ENCODE data around the gene BCL7C.

The BCL7C gene

GRCh38 chr16:30858829-30859423, 35.0 kb downstream of the BCL7C start:
- DNase-seq: no peak

- DNase-seq: no peak
Measured at GRCh38 chr16:30858111-30858495, 35.8 kb downstream of the BCL7C start.

GRCh38 chr16:30853758-30854157, 40.1 kb downstream of the BCL7C start:
- DNase-seq: no peak

GRCh38 chr16:30850246-30850645, 43.6 kb downstream of the BCL7C start:
- DNase-seq: no peak

GRCh38 chr16:30846649-30847402, 47.1 kb downstream of the BCL7C start:
- no peak for DNase-seq

GRCh38 chr16:30844671-30845449, 49.0 kb downstream of the BCL7C start:
- DNase-seq: peak; percentile 98

GRCh38 chr16:30844346-30844670, 49.6 kb downstream of the BCL7C start:
- DNase-seq: no peak

- no peak for DNase-seq
Measured at GRCh38 chr16:30843501-30843900, 50.4 kb downstream of the BCL7C start.

GRCh38 chr16:30842971-30843370, 50.9 kb downstream of the BCL7C start:
- no peak for DNase-seq

GRCh38 chr16:30841332-30841731, 52.5 kb downstream of the BCL7C start:
- no peak for DNase-seq

- DNase-seq: no peak
Measured at GRCh38 chr16:30840611-30841010, 53.3 kb downstream of the BCL7C start.

GRCh38 chr16:30839523-30840227, 54.2 kb downstream of the BCL7C start:
- peak; percentile 31 for DNase-seq

- peak; percentile 19 for DNase-seq
Measured at GRCh38 chr16:30838876-30839471, 54.9 kb downstream of the BCL7C start.

- peak; percentile 35 for DNase-seq
Measured at GRCh38 chr16:30837904-30838303, 56.0 kb downstream of the BCL7C start.
